Smooth muscle cell (in vitro differentiated cells): ENCODE data around the gene OR2L13. TPM values are rescaled to one million over a fixed set of nuclear protein-coding genes. Genes with fewer than 3 reads are reported as not detected.

ENCODE experiments used
- DNase-seq: peaks from one replicate; lab custom pipeline; 2025; ENCODE audit not compliant: unreplicated experiment; lab: John Stamatoyannopoulos, UW
- H2AFZ ChIP-seq: fragments of 200-600 bp; sonication (generic); 2 replicates; pipeline ENCODE4 v1.6.0; 2016; ENCODE audit warnings: antibody characterized with exemption, low read depth, mild to moderate bottlenecking
- H3F3A ChIP-seq: fragments of 200-600 bp; sonication (generic); 2 replicates; pipeline ENCODE4 v1.6.0; 2017; ENCODE audit warnings: antibody characterized with exemption, low read depth
- H3K27ac ChIP-seq: fragments of 200-600 bp; sonication (generic); 2 replicates; pipeline ENCODE4 v1.5.1; 2016; ENCODE audit warnings: low read depth, mild to moderate bottlenecking
- H3K27me3 ChIP-seq: fragments of 200-600 bp; sonication (generic); 2 replicates; pipeline ENCODE4 v1.6.1; 2016; ENCODE audit warnings: low read depth, mild to moderate bottlenecking
- H3K36me3 ChIP-seq: fragments of 200-600 bp; sonication (generic); 2 replicates; pipeline ENCODE4 v1.5.1; 2016; ENCODE audit warnings: low read depth
- H3K4me1 ChIP-seq: fragments of 200-600 bp; sonication (generic); 2 replicates; pipeline ENCODE4 v1.5.1; 2016; ENCODE audit warnings: low read depth
- H3K4me2 ChIP-seq: fragments of 200-600 bp; sonication (generic); 2 replicates; pipeline ENCODE4 v1.6.0; 2016; ENCODE audit warnings: mild to moderate bottlenecking
- H3K4me3 ChIP-seq: fragments of 200-600 bp; sonication (generic); 2 replicates; pipeline ENCODE4 v1.5.1; 2016; ENCODE audit warnings: mild to moderate bottlenecking
- H3K79me2 ChIP-seq: fragments of 200-600 bp; sonication (generic); 2 replicates; pipeline ENCODE4 v1.6.0; 2016; ENCODE audit warnings: low read depth, mild to moderate bottlenecking
- H3K9ac ChIP-seq: fragments of 200-600 bp; sonication (generic); 2 replicates; pipeline ENCODE4 v1.6.0; 2016; ENCODE audit warnings: low read depth
- H3K9me3 ChIP-seq: fragments of 200-600 bp; sonication (generic); replicated peaks from 2 replicates; pipeline ENCODE4 v1.5.1; 2016; ENCODE audit warnings: low read depth
- H4K20me1 ChIP-seq: fragments of 200-600 bp; sonication (generic); 2 replicates; pipeline ENCODE4 v1.6.0; 2016; ENCODE audit warnings: low read depth
- CTCF ChIP-seq: fragments of 200-600 bp; sonication (generic); IDR thresholded peaks from 2 replicates; pipeline ENCODE4 v1.5.1; 2017; ENCODE audit warnings: borderline replicate concordance, mild to moderate bottlenecking, antibody characterized with exemption; ENCODE audit not compliant: insufficient read depth, poor library complexity, severe bottlenecking
- WGBS: methylation state at CpG from one replicate; pipeline ENCODE4 v1.1.7; 2016; ENCODE audit warnings: low lambda C conversion rate; 5-methylcytosine and 5-hydroxymethylcytosine counted together
- polyA plus RNA-seq: library from polyadenylated mRNA; unstranded; fragments of >200 nt; fragmentation: Nextera tagmentation; extraction: Ambion mirVana; gene quantifications from 2 replicates; pipeline ENCODE4 v1.2.1, GENCODE V29; 2016
- total RNA-seq: library from RNA; depleted of rRNA; stranded (reverse); fragments of >200 nt; gene quantifications from 2 replicates; pipeline ENCODE4 v1.2.3, GENCODE V29; 2014

The OR2L13 gene
- total and polyA plus RNA-seq, 2 experiments from 2014 or later = not detected

- WGBS = 80% methylated on average over 5 of the region's 5 CpGs
- Histone ChIP-seq H3F3A (no peaks in the 10 kb centered on the region), H3K4me1 (no peaks in the 10 kb centered on the region), H3K9me3 (peaks cover 9% of the 10 kb centered on the region), H3K4me3 (no peak overlapping the region), H3K4me2 (no peak overlapping the region), H3K79me2 (no peaks in the 10 kb centered on the region), H2AFZ (no peak overlapping the region), H3K9ac (no peak overlapping the region), H3K36me3 (no peaks in the 10 kb centered on the region), H3K27ac (no peak overlapping the region), H3K27me3 (no peaks in the 10 kb centered on the region), H4K20me1 (no peaks in the 10 kb centered on the region)
- no peak for TF ChIP-seq CTCF
- no peak for DNase-seq
Measured at GRCh38 chr1:248127653-248128052, 32.7 kb downstream of the OR2L13 start.

DNA sequence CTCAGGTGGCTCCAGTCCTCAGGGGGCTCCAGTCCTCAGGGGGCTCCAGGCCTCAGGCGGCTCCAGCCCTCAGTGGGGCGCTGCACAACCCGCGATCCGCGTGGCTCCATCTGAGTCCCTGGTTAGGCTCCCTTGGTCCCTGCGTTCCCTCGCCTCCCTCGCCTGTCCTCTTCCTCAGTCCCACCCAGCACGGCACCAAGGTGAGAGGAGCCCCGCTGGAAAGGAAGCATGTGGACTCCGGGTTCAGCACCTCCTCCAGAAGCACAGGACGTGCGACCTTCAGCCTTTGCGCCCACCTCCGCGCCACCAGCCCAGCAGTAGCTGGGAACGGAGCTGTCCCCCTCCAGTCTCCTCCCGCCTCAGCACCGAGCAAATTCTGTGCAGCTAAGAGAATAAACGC lies 41.8 kb downstream of the OR2L13 start:
- 86% methylated on average over 21 of the region's 21 CpGs for WGBS
- no peak for TF ChIP-seq CTCF
- peaks cover 17% of the 10 kb centered on the region for H3K9me3 ChIP-seq

GRCh38 chr1:248140846-248141245 lies 45.9 kb downstream of the OR2L13 start:
- Histone ChIP-seq H3K4me1 (no peaks in the 10 kb centered on the region), H3F3A (no peaks in the 10 kb centered on the region), H3K4me3 (no peak overlapping the region), H3K4me2 (no peak overlapping the region), H3K9me3 (peaks cover 7% of the 10 kb centered on the region), H3K79me2 (no peaks in the 10 kb centered on the region), H3K27me3 (no peaks in the 10 kb centered on the region), H3K27ac (no peak overlapping the region), H2AFZ (no peak overlapping the region), H4K20me1 (no peaks in the 10 kb centered on the region), H3K9ac (no peak overlapping the region), H3K36me3 (no peaks in the 10 kb centered on the region)
- DNase-seq = no peak
- TF ChIP-seq CTCF = no peak
- WGBS = 44% methylated on average over 1 of the region's 1 CpG

More for the DNA sequence above, 41.8 kb downstream of the OR2L13 start:
- H3K4me1 ChIP-seq = no peaks in the 10 kb centered on the region
- no peak overlapping the region for H3K4me2 ChIP-seq
- H3K4me3 ChIP-seq = no peak overlapping the region
- H2AFZ ChIP-seq = no peak overlapping the region
- no peak overlapping the region for H3K9ac ChIP-seq
- no peaks in the 10 kb centered on the region for H3K79me2 ChIP-seq
- H3K36me3 ChIP-seq = no peaks in the 10 kb centered on the region
- no peak for DNase-seq
- H4K20me1 ChIP-seq = no peaks in the 10 kb centered on the region
- no peak overlapping the region for H3K27ac ChIP-seq
- H3K27me3 ChIP-seq = no peaks in the 10 kb centered on the region
- no peaks in the 10 kb centered on the region for H3F3A ChIP-seq

DNA sequence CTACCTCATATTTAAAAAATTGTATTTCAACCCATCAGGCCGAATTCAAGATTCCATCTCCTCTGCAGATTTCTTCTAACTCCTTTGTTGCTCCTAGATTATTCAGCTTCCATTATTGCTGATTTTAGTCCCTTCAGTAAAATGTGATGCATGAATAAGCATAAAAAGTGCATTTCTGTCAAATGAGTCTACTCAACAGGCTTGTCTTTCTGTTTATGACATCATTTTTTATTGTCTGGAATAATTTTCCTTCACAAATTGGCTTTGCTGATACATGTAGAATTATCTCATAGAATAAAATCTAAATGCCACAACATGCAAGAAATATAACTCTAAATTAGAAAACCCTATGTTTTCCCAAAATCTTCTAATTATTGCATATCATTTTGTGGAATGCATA lies 48.3 kb downstream of the OR2L13 start:
- H3K9ac ChIP-seq = no peak overlapping the region
- H3K4me2 ChIP-seq = no peak overlapping the region
- no peak for TF ChIP-seq CTCF
- H3K36me3 ChIP-seq = no peaks in the 10 kb centered on the region
- H4K20me1 ChIP-seq = no peaks in the 10 kb centered on the region
- H3K4me1 ChIP-seq = no peaks in the 10 kb centered on the region
- H3K9me3 ChIP-seq = peaks cover 7% of the 10 kb centered on the region
- H3K27ac ChIP-seq = no peak overlapping the region
- no peaks in the 10 kb centered on the region for H3K79me2 ChIP-seq
- no peaks in the 10 kb centered on the region for H3K27me3 ChIP-seq
- DNase-seq = no peak
- 32% methylated on average over 1 of the region's 1 CpG for WGBS
- no peak overlapping the region for H2AFZ ChIP-seq
- H3F3A ChIP-seq = no peaks in the 10 kb centered on the region
- no peak overlapping the region for H3K4me3 ChIP-seq
